Dermis lymphatic vessel endothelial cell (primary cell): Measurements from ENCODE around the gene WDR64. TPM values are rescaled to one million over a fixed set of nuclear protein-coding genes. Genes with fewer than 3 reads are reported as not detected.

Experiments used
- total RNA-seq: library from RNA; depleted of rRNA; stranded (reverse); fragments of >200 nt; gene quantifications from 2 replicates; pipeline ENCODE4 v1.2.1, GENCODE V29; 2014

Gene WDR64
- total RNA-seq: under 0.01 TPM in 1 of 2 replicates, not detected in the other

GRCh38 chr1:241652012-241652411 is at the start of gene WDR64:
Gene WDR64, plus strand, starts transcription at chr1:241652281. Its CDS starts 204 bp downstream, at chr1:241652485.

GRCh38 chr1:241640149-241640866 is 11.8 kb upstream of the WDR64 start, which contains the start of the genes CHML and OPN3:
Gene CHML, minus strand, starts transcription at chr1:241640369. Its CDS starts 4,603 bp downstream, at chr1:241635766.
Gene OPN3, minus strand, starts transcription at chr1:241640369. Its CDS starts 115 bp downstream, at chr1:241640254.

GRCh38 chr1:241847796-241848685 is 196.0 kb downstream of the WDR64 start, which contains the start of gene EXO1:
Gene EXO1, plus strand, starts transcription at chr1:241848204. Its CDS starts 2,222 bp downstream, at chr1:241850426.

Other genes starting within 250 kb of the WDR64 start
- gene FH, start 132.5 kb upstream of the WDR64 start, total RNA-seq: 52.7 and 81.2 TPM in 2 replicates
- gene KMO, start 119.9 kb upstream of the WDR64 start, total RNA-seq: not detected in 2 replicates
- 10.3 and 14.0 TPM in 2 replicates for gene CHML, start 11.9 kb upstream of the WDR64 start, total RNA-seq
- gene OPN3, start 11.9 kb upstream of the WDR64 start, total RNA-seq: 16.6 and 20.7 TPM in 2 replicates
- 1.7 and 2.1 TPM in 2 replicates for gene EXO1, start 195.9 kb downstream of the WDR64 start, total RNA-seq